Loucy (cell line): ENCODE data around the gene RHOJ.
"Not testable (repeated sequence)": the region's sequence is repeated elsewhere in the genome, so short reads cannot be mapped to it uniquely, and the experiment has no call there.

ENCODE experiments used
- H2AFZ ChIP-seq: fragments of 200-600 bp; sonication (generic); 2 replicates; pipeline ENCODE4 v1.6.0; 2016; ENCODE audit warnings: antibody characterized with exemption, mild to moderate bottlenecking, low read length, moderate library complexity
- H3F3A ChIP-seq: fragments of 200-600 bp; 2 replicates; pipeline ENCODE4 v1.6.0; 2016; ENCODE audit warnings: antibody characterized with exemption, low read depth, mild to moderate bottlenecking
- H3K27me3 ChIP-seq: fragments of 200-600 bp; sonication (generic); 2 replicates; pipeline ENCODE4 v1.6.1; 2014; ENCODE audit warnings: low read length, mild to moderate bottlenecking; ENCODE audit not compliant: insufficient read depth, poor library complexity, severe bottlenecking
- H3K36me3 ChIP-seq: fragments of 200-600 bp; sonication (generic); 2 replicates; pipeline ENCODE4 v1.6.1; 2016; ENCODE audit warnings: low read length; ENCODE audit not compliant: insufficient read depth
- H3K4me1 ChIP-seq: fragments of 200-600 bp; sonication (generic); 2 replicates; pipeline ENCODE4 v1.5.1; 2014; ENCODE audit warnings: low read length, mild to moderate bottlenecking; ENCODE audit not compliant: insufficient read depth, poor library complexity, severe bottlenecking
- H3K4me2 ChIP-seq: fragments of 200-600 bp; sonication (generic); 2 replicates; pipeline ENCODE4 v1.6.0; 2014; ENCODE audit warnings: antibody characterized with exemption, low read length, low read depth, mild to moderate bottlenecking; ENCODE audit not compliant: poor library complexity, severe bottlenecking
- H3K4me3 ChIP-seq: fragments of 200-600 bp; sonication (generic); 2 replicates; pipeline ENCODE4 v1.5.1; 2014; ENCODE audit warnings: low read length, mild to moderate bottlenecking, mixed read lengths; ENCODE audit not compliant: poor library complexity, severe bottlenecking
- H3K79me2 ChIP-seq: fragments of 200-600 bp; sonication (generic); 2 replicates; pipeline ENCODE4 v1.6.1; 2014; ENCODE audit warnings: low read length; ENCODE audit not compliant: insufficient read depth
- H3K9ac ChIP-seq: fragments of 200-600 bp; sonication (generic); 2 replicates; pipeline ENCODE4 v1.6.0; 2014; ENCODE audit warnings: mild to moderate bottlenecking, low read depth, low read length, moderate library complexity; ENCODE audit not compliant: poor library complexity, severe bottlenecking
- H3K9me2 ChIP-seq: fragments of 200-600 bp; sonication (generic); replicated peaks from 2 replicates; pipeline ENCODE4 v1.6.1; 2016; ENCODE audit warnings: low read depth, low read length, mixed read lengths
- H3K9me3 ChIP-seq: fragments of 200-600 bp; sonication (generic); 2 replicates; pipeline ENCODE4 v1.6.1; 2014; ENCODE audit warnings: mild to moderate bottlenecking, antibody characterized with exemption, low read length, low read depth; ENCODE audit not compliant: insufficient read depth
- H4K20me1 ChIP-seq: fragments of 200-600 bp; sonication (generic); 2 replicates; pipeline ENCODE4 v1.6.0; 2014; ENCODE audit warnings: antibody characterized with exemption, low read length, mild to moderate bottlenecking; ENCODE audit not compliant: insufficient read depth, poor library complexity, severe bottlenecking
- CTCF ChIP-seq: fragments of 200-600 bp; sonication (generic); conservative IDR thresholded peaks from 2 replicates; pipeline ENCODE4 v1.5.1; 2014; ENCODE audit warnings: mild to moderate bottlenecking, antibody characterized with exemption, low read length
- EZH2phosphoT487 ChIP-seq: fragments of 200-600 bp; IDR thresholded peaks from 2 replicates; pipeline ENCODE4 v1.6.1; 2018; ENCODE audit warnings: antibody characterized with exemption, mild to moderate bottlenecking, moderate library complexity, borderline replicate concordance

The RHOJ gene

GRCh38 chr14:63276016-63276415, 71.8 kb downstream of the RHOJ start:
- Histone ChIP-seq H3K27me3 (no peaks in the 10 kb centered on the region), H3K4me3 (no peak overlapping the region), H3K9me2 (no peaks in the 10 kb centered on the region), H3F3A (no peaks in the 10 kb centered on the region), H3K36me3 (no peaks in the 10 kb centered on the region), H4K20me1 (no peaks in the 10 kb centered on the region), H3K9ac (no peak overlapping the region), H2AFZ (no peak overlapping the region), H3K79me2 (no peaks in the 10 kb centered on the region), H3K4me2 (no peak overlapping the region), H3K9me3 (no peaks in the 10 kb centered on the region), H3K4me1 (no peaks in the 10 kb centered on the region)
- TF ChIP-seq CTCF (no peak), EZH2phosphoT487 (no peak)

GRCh38 chr14:63276492-63277342, 72.5 kb downstream of the RHOJ start:
- H4K20me1 ChIP-seq, result no peaks in the 10 kb centered on the region
- no peaks in the 10 kb centered on the region for H3K79me2 ChIP-seq
- TF ChIP-seq CTCF, result peak; percentile 94
- no peak for TF ChIP-seq EZH2phosphoT487
- H3F3A ChIP-seq, result no peaks in the 10 kb centered on the region
- H3K4me3 ChIP-seq, result no peak overlapping the region
- no peaks in the 10 kb centered on the region for H3K9me2 ChIP-seq
- no peaks in the 10 kb centered on the region for H3K4me1 ChIP-seq
- H3K36me3 ChIP-seq, result no peaks in the 10 kb centered on the region
- H3K9ac ChIP-seq, result no peak overlapping the region
- no peaks in the 10 kb centered on the region for H3K27me3 ChIP-seq
- H3K4me2 ChIP-seq, result no peak overlapping the region
- no peak overlapping the region for H2AFZ ChIP-seq
- H3K9me3 ChIP-seq, result no peaks in the 10 kb centered on the region

- H3K79me2 ChIP-seq, result no peaks in the 10 kb centered on the region
- no peak for TF ChIP-seq CTCF
- TF ChIP-seq EZH2phosphoT487, result no peak
- no peak overlapping the region for H3K4me3 ChIP-seq
- no peaks in the 10 kb centered on the region for H3K36me3 ChIP-seq
- no peaks in the 10 kb centered on the region for H3F3A ChIP-seq
- no peaks in the 10 kb centered on the region for H3K9me2 ChIP-seq
- H3K9me3 ChIP-seq, result no peaks in the 10 kb centered on the region
- H2AFZ ChIP-seq, result no peak overlapping the region
- H3K4me1 ChIP-seq, result no peaks in the 10 kb centered on the region
- H3K27me3 ChIP-seq, result no peaks in the 10 kb centered on the region
- H3K4me2 ChIP-seq, result no peak overlapping the region
- H3K9ac ChIP-seq, result no peak overlapping the region
- no peaks in the 10 kb centered on the region for H4K20me1 ChIP-seq
Measured at GRCh38 chr14:63277591-63278183, 73.4 kb downstream of the RHOJ start.

GRCh38 chr14:63279933-63280332, 75.7 kb downstream of the RHOJ start:
- H3K9ac ChIP-seq, H3K4me3 ChIP-seq, H3K36me3 ChIP-seq, H3K79me2 ChIP-seq, H3K9me2 ChIP-seq, H3K4me2 ChIP-seq, H3K9me3 ChIP-seq, H4K20me1 ChIP-seq, H3F3A ChIP-seq, H2AFZ ChIP-seq, H3K27me3 ChIP-seq, H3K4me1 ChIP-seq: not testable (repeated sequence)
